HG02678 (cell line): ENCODE results near the gene EIF4E1B.
A peak's percentile ranks its signal among the peaks of the same experiment; 100 is the strongest.

Experiments
- ATAC-seq: cut with Tn5 transposase; IDR thresholded peaks from one replicate; pipeline ENCODE4 v1.9.1; 2021; ENCODE audit warnings: mild to moderate bottlenecking, moderate library complexity; ENCODE audit not compliant: unreplicated experiment

EIF4E1B gene

GRCh38 chr5:176603091-176603490 is 27.4 kb upstream of the EIF4E1B start:
- no peak for ATAC-seq

DNA sequence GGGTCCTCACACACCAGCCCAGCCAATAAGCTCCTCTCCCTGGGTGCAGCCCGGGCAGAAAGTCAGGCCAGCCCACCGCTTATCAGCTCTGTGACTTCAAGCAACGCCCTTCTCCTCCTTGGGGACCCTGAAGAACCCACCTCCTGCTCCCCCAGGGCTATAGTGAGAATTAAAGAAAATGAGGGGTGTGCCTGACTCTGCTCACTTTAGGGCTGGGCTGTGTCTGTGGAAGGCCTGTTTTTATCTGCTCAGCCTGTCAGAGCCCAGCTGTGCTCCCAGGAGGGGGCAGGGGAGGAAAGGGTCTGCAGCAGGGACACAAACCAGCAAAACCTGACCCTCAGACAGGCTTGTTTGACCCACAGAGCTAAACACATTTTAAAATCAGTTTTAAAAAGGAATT is 24.4 kb upstream of the EIF4E1B start:
- no peak for ATAC-seq

DNA sequence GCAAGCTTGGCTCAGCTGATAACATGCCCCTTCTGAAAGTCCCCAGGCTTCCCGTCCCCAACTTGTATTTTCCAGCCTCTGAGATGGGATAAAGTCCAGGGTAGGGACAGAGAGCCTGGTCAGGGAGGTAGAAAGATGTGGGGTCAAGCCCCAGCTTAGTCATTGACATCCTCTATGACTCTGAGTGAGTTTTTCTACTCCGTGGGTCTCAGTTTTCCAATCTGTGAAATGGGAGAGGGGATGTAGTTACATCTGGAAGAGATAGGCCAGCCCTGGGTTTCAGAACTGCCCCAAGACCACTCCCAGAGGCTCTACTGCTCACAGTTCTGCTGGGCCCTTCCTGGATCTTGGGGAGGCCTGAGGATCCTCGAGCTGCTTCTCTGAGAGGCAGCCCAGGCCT is 23.6 kb upstream of the EIF4E1B start:
- no peak for ATAC-seq

- no peak for ATAC-seq
Measured at GRCh38 chr5:176608142-176608705, 22.3 kb upstream of the EIF4E1B start.

DNA sequence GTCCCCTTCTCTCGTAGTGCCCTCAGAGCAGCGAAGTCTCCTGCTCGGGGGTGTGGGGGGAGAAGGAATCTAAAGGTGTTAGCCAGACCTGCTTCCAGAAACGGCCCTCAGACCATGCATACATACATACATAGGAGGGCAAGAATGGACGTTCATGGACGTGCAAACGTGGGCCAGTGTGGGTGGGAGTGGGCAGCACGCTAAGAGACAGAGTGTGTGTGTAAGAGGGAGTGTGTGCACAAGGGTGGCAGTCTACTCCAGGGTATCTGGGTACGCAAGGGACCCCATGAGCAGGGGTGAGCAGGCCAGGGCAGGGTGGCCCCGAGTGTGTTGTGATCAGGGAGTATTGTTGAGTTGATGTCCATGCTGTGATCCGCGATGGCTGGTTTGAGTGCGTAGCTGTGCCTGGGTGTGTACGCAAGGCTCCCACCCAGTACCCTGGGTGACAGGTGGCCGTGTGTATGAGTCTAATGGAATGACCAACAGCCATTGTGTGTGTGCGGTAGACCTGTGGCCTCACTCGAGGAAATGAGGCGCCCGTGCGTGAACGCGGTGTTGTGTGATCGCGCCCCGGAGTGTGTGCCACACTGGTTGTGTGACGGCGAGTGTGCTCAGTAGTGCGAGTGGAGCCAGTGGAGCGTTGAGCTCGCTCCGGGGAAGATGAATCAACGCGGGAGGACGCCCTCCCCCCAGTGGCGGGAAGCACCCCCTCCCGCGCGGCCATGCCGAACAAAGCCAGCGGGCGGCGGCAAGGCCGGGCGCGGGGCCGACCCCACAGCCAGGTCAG is 21.3 kb upstream of the EIF4E1B start:
- peak; percentile 8 for ATAC-seq

DNA sequence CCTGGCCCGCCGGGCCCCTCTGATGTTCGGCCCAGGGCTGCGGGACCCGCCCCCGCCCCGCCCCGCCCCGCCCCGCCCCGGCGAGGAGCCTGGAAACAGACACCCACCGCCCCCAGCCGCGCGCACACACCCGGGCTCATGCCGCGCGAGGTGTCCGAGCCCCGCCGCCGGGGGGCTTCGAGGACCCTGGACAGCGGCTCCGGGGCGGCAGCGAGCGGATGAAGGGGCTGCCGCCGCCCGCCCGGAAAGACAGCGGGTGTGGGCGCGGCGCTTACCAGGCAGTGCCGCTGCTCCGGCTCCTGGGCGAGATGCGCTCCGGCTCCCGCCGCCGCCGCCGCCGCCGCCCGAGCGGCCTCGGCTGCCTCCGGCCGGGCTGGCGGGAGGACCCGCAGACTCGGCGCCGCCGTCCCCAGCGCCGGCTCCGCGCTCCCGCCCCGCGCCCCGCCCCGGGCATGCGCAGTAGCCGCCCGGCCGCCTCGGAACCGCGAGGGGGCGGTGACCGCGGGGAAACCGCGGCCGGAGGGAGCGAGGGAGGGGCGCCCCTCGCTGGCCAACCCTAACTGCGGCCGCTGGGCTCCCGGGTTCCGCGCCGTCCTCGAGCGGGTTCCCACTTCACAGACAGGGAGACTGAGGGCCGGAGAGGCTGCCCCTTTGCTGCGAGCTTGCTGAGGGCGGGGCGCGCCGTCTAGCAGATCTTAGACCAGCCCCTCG is 20.6 kb upstream of the EIF4E1B start, which contains the start of gene GPRIN1:
Gene GPRIN1, minus strand, starts transcription at position 433 of the 711 bp plus-strand sequence. CDS start 10,322 bp downstream, outside the sequence.
- ATAC-seq, result peak; percentile 80

DNA sequence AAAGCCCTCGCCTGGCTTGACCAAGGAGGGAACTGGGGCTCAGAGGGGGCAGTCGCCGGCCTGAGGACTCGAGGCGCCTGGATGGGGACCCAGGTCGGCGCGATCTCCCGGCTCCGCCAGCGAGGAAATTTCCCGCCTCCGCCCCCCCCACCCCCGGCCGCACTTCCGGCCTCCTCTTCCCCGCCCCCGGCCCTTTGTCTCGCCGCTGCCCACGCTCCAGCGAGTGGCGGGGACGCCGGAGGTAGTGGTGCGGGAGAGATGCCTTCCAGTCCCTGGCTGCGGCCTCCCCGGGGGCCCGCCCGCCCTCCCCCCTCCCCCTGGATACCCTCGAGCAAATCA is 20.1 kb upstream of the EIF4E1B start:
- ATAC-seq, result peak; percentile 11

GRCh38 chr5:176611435-176611834 is 19.0 kb upstream of the EIF4E1B start:
- ATAC-seq, result no peak

- ATAC-seq, result no peak
Measured at GRCh38 chr5:176612008-176612407, 18.5 kb upstream of the EIF4E1B start.

- ATAC-seq, result no peak
Measured at GRCh38 chr5:176612855-176613254, 17.6 kb upstream of the EIF4E1B start.

DNA sequence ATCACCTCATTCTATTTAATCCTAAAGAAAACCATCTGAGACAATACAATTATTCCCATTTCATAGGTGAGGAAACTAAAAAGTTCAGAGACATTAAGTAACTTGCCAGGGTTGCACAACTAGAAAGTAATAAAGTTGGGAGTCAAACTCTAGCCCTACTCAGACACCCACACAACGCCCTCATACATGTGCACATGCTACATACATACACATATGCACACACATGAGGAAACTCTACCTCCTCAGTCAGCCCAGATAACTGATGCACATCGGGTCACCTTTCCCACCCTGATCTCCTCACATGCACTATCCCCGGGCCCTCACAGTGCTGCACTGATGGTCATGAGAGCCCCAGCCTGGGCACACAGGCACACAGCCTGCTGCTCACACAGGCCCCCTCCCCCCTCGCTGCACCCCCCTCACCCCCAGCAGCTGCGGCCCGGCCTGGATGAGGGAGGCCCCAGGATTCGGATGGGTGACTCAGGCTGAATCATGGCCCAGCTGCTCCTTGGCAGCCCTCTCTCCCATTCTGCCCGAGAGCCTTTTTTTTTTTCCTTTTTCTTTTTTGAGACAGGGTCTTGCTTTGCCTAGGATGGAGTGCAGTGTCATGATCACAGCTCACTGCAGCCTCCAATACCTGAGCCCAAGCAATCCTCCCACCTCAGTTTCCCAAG is 15.5 kb upstream of the EIF4E1B start:
- ATAC-seq, result no peak

GRCh38 chr5:176616511-176616910 is 14.0 kb upstream of the EIF4E1B start:
- no peak for ATAC-seq

GRCh38 chr5:176618783-176619182 is 11.7 kb upstream of the EIF4E1B start:
- ATAC-seq, result no peak

GRCh38 chr5:176619203-176619568 is 11.3 kb upstream of the EIF4E1B start:
- peak; percentile 78 for ATAC-seq

- ATAC-seq, result no peak
Measured at GRCh38 chr5:176619569-176620332, 10.7 kb upstream of the EIF4E1B start.

DNA sequence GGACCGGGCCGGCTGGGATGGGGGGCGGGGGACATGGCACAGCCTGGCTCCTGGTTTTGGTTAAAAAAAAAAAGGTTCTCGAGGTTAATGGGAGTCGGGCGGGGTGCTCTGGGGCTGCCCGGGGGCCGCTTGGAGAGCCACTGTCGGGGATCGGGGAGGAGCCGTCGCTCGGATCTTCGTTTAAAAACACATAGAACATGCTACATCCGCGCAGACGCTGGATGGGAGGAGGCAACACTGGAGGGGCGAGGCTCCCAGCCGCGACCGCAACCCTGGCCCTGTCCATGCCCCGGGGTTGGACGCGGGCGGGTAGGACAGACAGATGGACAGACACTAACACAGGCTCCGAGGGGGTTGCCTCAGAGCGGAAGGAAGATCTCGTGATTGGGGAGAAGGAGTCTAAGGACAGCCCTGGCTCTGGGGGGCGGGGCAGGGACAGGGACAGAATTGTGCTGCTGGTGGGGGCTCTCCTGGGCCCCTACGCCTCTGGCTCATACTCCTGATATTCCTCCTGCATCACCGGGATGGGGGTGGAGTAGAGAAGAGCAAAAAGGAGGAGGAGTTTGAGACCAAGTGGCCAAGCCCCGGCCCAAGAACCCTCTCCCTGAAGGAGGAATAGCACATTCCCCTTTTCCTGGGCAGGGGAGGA is 10.0 kb upstream of the EIF4E1B start:
- no peak for ATAC-seq

GRCh38 chr5:176621661-176622079 is 8.8 kb upstream of the EIF4E1B start:
- ATAC-seq, result no peak

- no peak for ATAC-seq
Measured at GRCh38 chr5:176624142-176624541, 6.3 kb upstream of the EIF4E1B start.

DNA sequence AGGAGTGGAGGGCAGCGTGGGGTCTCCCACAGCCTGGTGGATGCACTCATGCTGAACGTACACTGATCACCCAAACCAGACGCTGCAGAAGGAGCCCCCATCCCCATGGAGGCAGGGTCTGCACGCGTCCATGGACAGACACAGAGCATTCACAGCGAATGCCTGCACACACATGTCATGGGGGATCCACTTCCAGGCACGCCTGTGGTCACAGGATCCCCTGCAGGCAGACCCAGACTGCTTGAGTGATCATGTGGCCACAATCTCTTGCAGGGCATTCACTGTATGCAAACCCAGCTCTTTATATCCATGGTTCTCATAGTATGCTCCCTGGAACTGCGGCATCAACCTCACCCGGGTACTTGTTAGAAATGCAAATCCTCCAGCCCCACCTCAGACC is 5.5 kb upstream of the EIF4E1B start:
- ATAC-seq, result no peak

DNA sequence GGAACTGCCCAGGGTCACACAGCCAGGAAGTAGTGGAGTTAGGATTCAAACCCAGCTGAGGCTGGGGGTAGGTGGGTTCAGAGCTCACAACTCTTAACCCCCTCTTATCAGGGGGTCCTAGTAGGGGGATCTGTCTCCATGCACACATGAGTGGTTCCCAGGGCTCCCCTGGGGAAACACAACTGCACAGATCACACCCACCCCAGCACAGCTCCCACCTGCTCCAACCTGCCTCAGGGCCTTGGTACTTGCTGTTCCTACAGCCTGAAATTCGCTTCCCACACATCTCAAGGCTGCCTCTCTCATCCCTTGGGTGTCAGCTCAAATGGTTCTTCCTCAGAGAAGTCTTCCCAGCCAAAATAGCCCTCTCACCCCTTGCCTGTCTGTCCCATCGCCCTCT is 5.0 kb upstream of the EIF4E1B start:
- ATAC-seq, result no peak
